Pulmonary artery endothelial cell (primary cell): ENCODE data around the gene MPRIP. TPM values are rescaled to one million over a fixed set of nuclear protein-coding genes. Genes with fewer than 3 reads are reported as not detected.

Experiments
- DNase-seq: peaks from one replicate; pipeline ENCODE4 v3.0.0-alpha.2; 2011; ENCODE audit warnings: low read depth, low spot score
- total RNA-seq: library from RNA; depleted of rRNA; stranded (reverse); fragments of >200 nt; gene quantifications from 2 replicates; pipeline ENCODE4 v1.2.3, GENCODE V29; 2014

Gene MPRIP
- total RNA-seq, 1 donor from 2014 or later, result 108 TPM

- DNase-seq, result no peak
Observed at GRCh38 chr17:17205368-17206123, 163.3 kb downstream of the MPRIP start.

DNA sequence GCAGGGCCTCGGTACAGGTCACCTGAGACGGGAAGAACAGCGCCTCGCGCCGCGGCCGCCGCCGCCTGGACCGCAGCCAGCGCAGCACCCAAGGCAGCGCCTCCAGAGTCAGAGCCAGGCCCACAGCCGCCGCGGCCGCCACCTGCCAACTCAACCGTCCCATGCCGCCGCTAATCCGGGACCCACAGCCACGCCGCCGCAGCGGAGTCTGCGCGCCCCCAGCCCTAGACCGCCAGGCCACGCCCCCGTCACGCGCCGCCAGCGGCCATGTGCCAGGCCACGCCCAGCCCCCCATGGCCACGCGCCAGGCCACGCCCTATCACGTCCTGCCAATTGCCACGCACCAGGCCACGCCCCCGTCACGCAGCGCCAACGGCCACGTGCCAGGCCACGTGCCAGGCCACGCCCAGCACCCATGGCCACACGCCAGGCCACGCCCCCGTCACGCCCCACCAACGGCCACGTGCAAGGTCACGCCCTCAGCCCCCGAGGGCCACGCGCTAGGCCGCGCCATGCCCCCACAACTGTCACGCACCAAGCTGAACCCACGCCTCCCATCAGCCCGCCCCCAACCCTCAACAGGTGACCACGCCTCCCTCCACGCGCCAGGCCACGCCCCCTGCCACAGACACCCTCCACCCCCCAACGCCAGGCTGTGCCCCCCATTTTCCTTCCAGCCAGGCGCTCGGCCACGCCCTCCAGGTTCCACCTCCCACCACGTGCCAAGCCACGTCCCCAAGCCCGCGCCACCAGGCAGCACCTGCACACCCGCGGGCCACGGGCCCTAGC, 164.1 kb downstream of the MPRIP start, which contains the start of gene PLD6:
Gene PLD6 (minus strand): TSS at position 210 of the 789 bp plus-strand sequence. CDS start 47 bp downstream, at position 163.
- peak; percentile 37 for DNase-seq

- DNase-seq, result no peak
Observed at GRCh38 chr17:17206913-17207335, 164.7 kb downstream of the MPRIP start.

DNA sequence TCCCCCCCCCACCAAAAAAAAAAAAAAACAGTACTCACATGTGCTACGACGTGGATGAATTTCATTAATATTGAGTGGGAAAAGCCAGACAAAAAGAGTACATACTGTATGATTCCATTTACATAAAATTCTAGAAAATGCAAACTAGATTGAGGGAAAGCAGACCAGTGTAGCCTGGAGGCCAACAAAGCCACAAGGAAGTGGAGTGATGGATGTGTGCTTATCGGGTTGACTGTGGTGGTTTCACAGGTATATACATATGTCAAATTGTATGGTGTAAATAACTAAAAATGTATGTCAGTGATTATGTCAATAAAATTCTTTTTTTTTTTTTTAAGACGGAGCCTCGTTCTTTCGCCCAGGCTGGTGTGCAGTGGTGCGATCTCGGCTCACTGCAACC, 165.7 kb downstream of the MPRIP start:
- no peak for DNase-seq

DNA sequence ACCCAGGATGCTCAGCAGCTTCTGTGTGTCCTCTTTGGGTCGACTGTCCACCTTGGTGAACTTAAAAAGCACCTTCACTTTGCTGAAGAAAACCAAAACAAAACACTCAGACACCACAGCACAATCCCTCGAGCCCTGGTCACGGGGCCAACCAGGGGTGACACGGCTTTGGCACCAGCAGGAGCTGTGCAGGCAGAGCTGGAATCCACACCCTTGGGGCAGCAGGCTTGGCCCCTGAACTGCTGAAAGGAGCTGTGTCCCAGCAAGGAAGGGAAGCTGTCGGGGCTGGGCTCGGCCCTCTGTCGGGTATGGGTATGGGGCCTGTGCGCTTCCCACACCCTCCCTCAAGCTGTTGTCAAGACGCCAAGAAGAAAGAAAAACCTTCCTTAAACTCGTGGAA, 171.5 kb downstream of the MPRIP start:
- DNase-seq, result no peak

DNA sequence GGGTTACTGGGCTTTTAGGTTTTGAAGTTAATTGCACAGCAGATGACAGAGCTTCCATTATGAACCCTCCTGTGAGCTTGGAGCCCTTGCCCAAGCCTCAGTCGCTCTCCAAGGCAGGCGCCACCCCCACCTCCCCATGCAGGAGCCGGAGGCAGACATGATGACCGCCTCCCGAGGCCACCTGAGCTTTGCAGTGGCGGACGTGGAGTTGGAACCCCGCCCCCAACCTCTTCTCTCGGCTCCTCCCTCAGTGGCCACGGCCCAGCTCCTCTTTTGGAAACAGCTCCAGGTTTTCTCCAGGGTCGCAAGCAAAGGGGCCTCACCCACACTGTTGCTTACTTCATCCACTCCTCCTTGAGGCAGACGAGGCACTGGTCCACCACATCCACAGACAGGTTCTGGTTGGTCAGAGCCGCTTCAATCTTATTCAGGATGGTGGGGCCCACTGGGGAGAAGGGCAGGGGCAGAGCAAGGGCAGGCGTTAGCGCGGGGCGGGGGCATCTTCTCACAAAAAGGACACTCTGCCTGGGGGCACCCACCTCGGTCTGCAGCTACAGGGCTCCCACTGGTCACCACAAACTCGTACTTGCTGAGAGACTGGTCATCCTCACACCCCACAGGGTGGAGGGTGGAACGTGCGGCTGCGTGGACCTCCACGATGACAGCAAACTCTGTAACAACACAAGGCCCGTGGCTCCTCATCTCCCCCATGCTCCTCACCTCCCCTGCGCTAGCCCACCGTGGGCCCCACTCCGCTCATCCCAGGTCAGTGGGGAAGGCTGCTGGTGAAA, 172.6 kb downstream of the MPRIP start:
- DNase-seq, result no peak

DNA sequence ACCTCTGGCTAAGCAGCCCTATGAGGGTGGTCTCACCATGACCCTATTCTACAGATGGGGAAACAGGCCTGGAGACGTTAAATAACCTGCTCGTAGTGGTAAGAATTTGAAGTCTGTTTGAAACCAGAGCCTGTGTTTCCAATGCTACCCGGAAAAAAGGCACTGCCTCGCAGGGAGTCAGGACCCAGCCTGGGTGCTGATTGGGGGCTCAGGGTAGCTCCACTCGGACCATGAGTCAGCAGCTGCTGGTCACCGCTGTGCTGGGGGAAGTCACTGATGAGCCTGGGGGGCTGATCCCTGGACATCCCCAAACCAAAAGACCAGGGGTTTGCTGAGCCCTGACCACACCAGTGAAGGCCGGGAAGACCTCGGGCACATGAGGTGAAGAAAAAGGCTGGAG, 173.3 kb downstream of the MPRIP start:
- no peak for DNase-seq

- no peak for DNase-seq
Observed at GRCh38 chr17:17216236-17216635, 174.0 kb downstream of the MPRIP start.

DNA sequence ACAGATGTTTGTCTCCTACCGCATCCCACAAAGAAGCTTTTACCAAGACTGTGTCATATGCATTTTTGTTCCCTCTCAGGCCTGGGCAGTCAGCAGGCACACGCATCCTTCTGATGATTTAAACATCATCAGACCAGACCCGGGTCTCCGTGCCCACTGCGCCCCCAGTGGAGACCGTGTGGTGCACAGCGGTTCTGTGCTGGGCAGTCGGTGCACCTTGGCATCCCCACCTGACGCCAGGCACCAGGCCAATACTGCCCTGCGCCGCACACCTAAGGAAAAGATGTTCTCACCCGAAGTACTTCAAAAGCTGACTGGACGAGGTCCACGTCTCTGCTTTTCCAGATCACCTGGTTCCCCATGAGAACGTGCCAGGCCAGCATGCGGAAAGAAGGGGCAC, 174.5 kb downstream of the MPRIP start:
- no peak for DNase-seq

GRCh38 chr17:17217995-17218394, 175.7 kb downstream of the MPRIP start:
- DNase-seq, result no peak

- no peak for DNase-seq
Observed at GRCh38 chr17:17220529-17220928, 178.3 kb downstream of the MPRIP start.

DNA sequence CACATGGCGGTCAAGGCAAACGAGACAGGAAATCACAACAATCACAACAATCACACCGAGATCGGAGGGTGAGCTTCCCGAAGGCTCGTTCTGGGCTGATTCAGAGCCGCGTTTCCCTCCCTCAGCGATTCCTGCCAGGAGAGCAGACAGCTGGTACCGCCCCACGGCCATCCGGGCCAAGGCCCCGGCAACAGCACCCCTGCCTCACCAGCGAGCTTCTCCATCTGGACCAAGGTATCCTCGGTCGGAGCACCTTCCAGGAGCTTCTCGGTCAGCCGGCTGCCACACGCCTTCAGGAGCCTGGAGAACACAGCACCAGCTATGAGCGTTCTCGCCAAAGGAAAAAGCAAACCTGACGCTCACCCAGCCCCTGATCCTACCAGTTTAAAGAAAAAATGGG, 179.1 kb downstream of the MPRIP start:
- no peak for DNase-seq

GRCh38 chr17:17223736-17224135, 181.5 kb downstream of the MPRIP start:
- no peak for DNase-seq

- DNase-seq, result no peak
Observed at GRCh38 chr17:17224137-17224536, 181.9 kb downstream of the MPRIP start.

DNA sequence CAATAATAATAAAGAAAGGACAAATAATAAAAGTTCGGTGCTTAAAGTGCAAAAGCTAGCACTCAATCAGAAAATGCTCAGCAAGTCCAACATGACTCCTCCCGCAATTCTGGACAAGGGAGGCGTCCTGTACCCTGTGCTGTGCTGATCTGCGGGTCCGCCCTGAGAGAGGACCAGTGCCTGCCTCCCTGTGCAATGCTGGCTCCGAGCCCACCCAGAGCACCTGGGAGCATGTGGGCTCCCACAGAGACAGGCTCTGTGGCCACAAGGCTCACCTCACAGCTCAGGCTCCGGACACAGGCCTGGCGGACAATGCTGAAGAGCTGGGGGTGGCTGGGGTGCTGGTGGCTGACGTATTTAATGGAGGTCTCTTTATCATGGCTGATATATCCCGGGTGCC, 183.6 kb downstream of the MPRIP start:
- no peak for DNase-seq

DNA sequence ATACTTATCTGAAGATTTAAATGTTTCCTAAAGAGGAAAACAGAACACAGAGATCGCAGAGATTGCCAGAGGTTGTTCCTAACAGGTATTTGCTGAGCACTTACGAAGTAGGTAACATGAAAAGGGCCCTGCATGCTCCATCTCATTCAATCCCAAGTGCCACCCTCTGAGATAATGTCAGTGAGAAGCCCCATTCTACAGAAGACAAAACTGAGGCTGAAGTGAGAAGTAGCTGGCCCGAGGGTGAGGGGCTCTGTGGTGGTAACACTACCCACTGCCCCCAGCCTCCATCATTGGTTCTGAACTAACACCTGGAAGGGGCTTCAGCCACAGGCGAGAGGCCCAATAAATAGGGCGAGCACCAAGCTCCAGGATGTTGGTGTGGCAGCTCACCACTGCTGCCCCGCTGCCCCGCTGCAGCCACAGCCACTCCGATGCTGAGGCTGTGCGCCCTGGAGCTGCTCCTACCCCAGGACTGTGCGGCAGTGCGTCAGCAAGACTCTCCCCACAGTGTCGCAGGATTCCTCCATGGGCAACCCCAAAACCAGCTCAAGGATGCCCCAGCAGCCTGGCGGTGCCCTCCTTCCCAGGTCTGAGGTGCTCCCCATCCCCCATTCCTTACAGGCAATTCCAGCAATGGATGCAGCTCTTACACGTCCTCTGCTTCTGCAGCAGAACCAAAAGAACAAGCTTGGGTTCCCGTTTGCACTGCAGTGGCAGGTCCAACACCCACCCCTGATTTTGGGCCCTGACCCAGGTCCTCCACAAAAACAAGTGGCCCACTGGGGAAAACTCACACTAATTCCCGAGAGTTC, 184.4 kb downstream of the MPRIP start:
- no peak for DNase-seq

DNA sequence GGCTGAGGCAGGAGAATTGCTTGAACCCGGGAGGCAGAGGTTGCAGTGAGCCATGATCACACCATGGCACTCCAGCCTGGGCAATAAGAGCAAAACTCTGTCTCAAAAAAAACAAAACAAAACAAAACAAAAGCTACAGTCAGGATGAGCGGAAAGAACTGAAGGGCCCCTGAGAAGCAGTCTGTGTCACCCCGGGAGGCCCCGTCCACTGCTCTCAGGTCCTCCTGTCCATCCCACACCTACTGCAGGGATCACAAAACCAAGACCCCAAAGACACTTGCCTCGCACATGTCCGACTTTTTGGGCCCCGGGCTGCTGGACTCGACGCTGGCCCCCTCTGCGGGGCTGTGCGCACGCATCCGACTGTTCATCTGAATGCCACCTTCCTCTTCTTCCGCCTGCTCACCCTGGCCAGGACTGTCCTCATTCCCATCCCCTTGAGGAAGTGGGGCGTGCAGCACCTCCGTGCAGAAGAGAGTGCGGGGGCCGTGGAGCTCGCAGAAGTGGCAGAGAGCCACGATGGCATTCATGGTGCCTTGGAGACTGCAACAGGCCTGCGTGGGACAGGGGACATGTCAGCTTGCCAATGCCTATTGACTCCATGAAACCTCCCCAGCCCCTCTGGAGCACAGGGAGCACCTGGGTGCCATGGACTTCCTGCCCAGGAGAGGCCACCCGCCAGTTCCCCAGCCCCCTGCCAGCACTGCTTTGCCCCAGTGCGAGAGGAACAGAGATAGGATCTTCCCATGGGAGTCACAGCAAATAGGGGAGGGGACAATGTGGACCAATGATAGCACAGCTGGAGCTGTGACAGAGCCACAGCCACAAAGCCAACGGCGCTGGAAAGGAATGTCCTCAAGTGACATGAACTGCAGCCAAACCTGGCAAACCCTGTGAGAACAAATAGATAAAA, 185.6 kb downstream of the MPRIP start:
- DNase-seq, result no peak

- no peak for DNase-seq
Observed at GRCh38 chr17:17228521-17229279, 186.4 kb downstream of the MPRIP start.
